ENCODE results near the gene TRIM47.

Gene TRIM47

DNA sequence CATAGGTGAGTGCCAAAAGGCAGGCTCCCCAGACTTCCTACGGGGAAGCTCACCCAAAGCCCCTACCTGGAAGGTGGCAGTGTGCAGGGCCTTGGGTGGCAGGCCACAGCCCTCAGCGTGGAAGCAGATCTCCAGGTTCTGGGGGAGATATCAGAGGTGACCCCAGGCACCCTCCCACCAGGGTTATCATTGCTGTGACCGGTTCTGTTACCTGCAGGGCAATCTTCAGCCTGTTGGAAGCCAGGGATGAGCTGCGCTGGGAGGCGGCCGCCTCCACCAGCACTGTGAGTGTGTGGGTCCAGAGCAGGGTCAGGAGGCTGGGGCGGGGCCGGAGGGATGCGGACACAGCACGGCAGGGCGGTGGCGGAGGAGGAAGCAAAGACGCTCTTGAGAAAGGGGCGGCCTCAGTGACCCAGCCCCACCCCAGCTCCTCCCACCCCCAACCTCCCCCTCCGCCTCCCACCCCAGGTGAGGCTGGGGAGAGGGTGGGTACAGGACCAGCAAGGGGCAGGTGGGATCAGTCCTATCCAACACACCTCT is 47.3 kb downstream of the TRIM47 start:
- no peak for DNase-seq (ENCODE audit: low spot score)

DNA sequence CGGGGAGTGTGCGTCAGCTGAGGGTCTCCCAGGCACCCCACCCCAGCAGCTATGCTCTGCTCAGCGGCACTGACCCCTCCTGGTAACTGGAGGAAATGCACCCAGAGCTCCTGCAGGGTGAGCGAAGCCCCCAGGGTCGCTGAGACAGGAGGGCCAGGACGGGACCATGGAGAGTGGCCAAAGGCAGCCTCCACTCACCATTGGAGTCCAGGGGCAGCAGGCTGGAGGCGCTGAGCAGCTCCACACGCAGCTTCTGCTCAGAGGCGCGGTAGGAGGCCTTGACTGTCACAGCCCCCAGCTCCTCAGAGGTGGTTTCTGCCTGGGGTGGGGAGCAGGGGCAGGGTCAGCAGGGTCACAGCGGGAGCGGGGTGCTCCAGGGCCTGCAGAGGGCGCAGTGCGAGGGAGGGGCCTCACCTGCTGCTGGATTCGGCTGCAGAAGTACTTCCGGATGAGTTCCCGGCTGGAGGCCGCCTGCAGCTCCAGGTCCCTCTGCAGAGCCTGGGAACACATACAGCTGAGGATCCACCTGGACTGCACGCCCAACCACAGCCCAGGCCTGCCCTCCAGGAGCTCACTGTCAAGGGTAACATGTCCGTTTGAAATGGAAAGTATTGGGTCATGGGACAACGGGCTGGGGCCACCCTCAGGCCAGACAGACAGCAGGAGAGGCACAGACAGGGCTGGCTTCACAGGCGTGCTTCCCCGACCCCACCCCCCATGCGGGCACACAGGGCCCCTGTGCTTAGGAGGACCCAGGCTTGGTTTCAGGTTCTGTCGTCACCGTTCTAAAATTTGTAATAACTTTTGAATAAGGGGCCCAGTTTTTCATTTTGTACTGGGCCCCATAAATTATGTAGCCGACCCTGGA is 48.0 kb downstream of the TRIM47 start:
- peak; percentile 22 for DNase-seq (ENCODE audit: low spot score)

DNA sequence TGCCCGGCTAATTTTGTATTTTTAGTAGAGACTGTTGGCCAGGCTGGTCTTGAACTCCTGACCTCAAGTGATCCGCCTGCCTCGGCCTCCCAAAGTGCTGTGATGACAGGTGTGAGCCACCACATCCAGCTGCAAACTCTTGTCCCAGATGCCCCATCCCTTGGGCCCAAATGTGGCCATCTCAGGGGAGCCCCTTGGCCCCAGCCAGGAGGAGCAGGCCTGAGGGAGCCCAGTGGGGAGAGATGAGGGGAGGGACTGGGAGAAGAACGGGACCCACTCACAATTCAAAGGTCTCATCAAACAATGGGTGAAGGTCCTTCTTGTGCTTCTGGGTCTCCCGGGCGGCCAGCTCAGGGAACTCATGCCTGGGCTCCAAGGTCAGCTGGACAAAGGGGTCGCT is 48.6 kb downstream of the TRIM47 start:
- no peak for DNase-seq (ENCODE audit: low spot score)

DNA sequence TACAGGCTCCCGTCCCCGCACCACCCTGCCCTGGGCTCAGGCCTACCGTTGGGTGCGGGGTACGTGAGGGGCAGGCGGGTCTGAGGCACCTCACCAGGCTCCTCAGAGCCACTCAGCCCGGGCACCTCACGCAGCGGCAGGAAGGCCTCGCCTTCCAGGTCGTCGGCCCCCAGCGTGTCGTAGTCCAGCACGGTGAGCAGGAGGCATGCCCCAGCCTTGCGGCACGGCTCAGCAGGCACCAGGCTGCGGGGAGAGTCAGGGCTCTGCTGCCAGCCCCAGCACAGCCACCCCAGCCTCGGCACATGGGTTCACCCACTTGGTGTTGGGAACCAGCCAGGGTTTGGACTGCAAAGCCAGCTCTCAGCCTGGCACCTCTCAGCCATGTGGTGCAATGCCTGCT is 49.6 kb downstream of the TRIM47 start:
- DNase-seq (ENCODE audit: low spot score) = no peak

DNA sequence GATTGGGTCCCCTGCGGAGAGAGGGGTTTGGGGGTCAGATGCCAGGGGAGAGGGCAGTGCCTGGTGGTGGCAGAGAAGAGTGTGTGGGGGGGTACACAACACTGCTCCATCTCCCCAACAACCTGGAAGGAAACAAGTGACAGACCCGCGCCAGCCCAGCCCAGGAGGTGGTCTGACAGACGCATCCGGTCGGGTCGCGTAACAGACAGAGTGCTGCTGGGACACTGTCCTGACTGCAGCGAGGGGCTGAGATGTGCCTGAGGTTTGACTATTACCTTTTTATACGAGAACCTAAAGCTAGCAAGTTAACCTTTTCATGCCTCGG is 50.3 kb downstream of the TRIM47 start:
- no peak for DNase-seq (ENCODE audit: low spot score)

DNA sequence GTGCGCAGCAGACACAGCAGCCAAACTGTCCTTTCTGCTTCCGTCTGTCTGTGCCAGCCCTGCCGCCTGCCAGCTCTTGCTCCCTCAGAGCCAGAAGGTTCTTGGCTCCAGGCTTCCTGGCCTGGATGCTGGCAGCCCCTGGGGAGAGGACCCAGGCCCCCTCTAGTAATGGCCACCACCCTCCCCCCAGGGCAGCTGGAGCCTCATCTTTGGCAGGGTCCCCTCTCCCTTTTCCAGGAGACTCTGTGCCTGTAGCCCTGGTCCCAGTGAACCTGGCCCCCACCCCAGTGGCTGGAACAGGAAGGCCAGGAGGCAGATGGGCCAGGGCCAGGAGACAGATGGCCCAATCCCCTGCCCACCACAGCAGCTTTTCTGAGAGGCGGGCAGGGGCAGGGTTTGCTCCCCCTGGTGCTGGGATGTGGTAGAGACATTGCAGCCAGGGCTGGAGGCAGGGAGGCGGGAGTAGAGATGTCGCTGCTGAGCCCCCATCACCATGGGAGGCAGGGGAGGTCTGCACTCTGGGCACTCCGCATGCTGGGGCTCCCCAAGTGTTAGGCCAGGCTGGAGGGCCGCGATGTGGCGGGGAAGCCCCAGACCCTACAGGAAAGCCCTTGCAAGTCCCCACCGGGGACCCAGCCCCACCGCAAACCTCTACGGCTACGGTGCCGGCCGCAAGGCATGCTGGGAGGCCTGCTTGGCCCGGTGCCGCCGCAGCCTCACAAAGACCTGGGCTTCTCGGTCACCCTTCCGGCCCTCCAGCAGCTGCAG is 50.9 kb downstream of the TRIM47 start:
- peak; percentile 66 for DNase-seq (ENCODE audit: low spot score)

DNA sequence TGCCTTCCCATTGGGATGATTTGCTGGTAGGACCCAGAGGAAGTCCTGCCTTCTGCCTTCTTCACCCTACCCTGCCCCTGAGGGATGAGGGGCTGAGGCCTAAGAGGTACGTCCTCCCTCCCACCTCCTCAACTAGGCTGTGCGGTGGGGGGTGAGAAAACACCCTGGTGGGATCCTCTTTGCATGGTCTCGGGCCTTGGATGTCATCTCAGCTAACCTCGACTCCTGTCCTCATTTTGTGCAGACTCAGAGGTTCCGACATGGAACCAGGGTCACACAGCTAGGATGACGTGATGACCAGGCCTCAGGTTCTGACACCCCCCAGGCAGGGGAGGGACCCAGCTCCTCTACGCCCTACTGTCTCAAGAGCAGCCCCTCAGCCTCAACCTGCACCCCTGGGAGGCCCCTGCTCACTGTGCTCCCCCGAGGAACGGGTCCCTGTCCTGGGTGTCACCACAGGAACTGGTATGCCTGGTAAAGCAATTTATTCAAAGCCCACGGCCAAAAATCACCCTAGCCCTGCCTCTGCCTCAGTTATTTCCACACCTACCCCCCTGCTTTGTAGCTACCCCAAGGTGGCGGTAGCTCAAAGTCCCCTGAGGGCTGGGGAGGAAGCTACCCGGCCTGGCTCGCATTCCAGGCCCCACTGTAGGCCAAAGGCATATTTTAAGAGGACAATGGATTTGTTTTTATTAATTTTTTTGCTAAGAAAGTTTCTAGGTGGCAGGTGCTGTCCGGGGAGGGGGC is 51.6 kb downstream of the TRIM47 start:
- no peak for DNase-seq (ENCODE audit: low spot score)

DNA sequence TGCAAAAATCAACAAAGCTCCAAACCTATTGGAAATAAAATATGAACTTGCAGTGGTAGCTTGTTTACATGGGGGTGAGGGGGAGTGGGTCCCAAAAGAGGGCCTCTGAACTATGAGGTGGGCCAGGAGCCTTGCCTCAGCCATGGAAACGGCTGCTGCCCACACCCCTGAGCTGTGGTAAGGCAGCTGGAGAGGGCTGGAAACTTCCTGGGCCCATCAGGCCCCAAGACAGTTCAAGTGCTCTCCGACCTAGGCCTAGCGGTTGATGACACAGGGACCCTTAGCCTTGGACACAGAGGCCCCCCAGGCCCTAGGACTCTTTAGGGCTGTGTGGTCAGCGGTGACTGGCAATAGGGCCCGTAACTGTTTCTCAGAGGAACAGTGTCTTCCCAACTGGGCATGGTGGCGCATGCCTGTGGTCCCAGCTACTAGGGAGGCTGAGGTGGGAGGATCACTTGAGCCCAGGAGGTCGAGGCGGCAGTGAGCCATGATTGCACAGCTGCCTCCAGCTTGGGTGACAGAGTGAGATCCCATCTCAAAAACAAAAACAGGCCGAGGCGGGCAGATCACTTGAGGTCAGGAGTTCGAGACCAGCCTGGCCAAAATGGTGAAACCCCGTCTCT is 52.5 kb downstream of the TRIM47 start:
- no peak for DNase-seq (ENCODE audit: low spot score)

DNA sequence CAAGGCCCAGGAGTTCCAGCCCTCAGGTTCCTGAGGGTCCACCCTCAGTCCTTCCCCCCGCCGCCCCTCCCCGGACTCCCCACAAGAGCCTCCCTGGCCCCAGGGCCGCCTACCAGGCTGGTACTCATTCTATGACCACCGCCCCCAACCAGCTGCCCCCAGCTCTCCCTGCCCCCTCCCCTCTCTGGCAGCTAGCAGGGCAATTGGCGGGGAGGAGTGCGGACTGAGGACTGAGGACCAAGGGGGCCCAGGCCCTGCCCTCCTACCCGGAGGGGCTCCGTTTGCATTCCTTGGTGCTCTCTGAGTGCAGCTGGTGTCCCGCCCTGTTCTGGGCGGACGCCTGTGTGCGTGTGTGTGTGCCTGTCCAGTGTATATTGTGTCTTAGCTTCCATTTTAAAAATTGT is 53.2 kb downstream of the TRIM47 start:
- DNase-seq (ENCODE audit: low spot score) = no peak

DNA sequence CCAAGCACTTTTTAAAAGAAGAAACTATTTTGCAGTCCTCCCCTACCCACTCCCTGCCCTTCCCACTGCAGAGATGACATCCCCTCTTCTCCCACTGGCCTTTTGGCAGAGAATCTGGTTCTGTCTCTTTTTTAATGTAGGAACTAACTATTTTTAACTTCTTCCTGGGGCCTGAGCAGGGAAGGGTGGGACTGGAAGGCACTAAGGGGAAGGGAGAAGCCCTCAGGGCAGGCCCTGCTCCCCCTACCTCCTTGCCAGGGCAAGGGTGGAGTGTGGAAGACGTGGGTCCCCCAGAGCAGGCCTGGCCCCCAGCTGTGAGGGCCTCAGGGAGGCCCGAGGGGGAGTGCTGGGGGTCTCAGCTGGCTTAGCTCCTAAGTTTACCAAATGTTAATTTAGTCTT is 53.7 kb downstream of the TRIM47 start:
- no peak for DNase-seq (ENCODE audit: low spot score)

Data from CD4-positive, alpha-beta T cell treated with Interleukin-2 at 100 ng/mL for 4 hours (primary cell).